Renal pelvis (tissue), 4 donors: ENCODE results near the gene RTP2. TPM values are rescaled to one million over a fixed set of nuclear protein-coding genes. Genes with fewer than 3 reads are reported as not detected.

Experiments
- DNase-seq: peaks from one replicate; pipeline ENCODE4 v3.0.0-alpha.2; 2013
- polyA plus RNA-seq, 3 donors: library from polyadenylated mRNA; unstranded; fragments of 120-200 nt; gene quantifications; one replicate each; pipeline ENCODE4 v1.2.1, GENCODE V29; 2013; ENCODE audit not compliant: insufficient read length in 3 of 3

RTP2 gene
- polyA plus RNA-seq, 3 donors, result not detected

DNA sequence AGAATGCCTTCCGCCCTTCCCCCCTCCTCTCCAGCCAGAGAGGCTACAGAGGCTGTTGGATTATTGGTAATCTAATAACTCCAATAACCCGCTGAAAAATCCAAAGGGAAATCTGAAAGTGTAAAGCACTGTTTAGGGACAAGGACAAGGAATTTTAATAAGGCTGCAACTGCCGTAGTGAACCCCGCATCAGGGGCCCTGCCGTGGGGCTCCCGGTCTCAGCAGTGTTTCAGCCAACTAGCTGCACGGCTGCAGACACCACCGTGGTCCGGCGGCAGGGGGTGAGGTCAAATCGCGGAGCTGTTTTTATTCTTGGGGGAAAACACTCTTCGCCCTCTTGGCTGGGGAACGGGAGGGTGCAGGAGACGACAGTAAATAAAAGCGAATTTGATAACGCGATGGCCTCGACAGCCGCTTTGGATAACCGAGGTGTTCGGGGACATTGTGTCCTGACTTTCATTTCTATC, 36.8 kb upstream of the RTP2 start:
- no peak for DNase-seq

DNA sequence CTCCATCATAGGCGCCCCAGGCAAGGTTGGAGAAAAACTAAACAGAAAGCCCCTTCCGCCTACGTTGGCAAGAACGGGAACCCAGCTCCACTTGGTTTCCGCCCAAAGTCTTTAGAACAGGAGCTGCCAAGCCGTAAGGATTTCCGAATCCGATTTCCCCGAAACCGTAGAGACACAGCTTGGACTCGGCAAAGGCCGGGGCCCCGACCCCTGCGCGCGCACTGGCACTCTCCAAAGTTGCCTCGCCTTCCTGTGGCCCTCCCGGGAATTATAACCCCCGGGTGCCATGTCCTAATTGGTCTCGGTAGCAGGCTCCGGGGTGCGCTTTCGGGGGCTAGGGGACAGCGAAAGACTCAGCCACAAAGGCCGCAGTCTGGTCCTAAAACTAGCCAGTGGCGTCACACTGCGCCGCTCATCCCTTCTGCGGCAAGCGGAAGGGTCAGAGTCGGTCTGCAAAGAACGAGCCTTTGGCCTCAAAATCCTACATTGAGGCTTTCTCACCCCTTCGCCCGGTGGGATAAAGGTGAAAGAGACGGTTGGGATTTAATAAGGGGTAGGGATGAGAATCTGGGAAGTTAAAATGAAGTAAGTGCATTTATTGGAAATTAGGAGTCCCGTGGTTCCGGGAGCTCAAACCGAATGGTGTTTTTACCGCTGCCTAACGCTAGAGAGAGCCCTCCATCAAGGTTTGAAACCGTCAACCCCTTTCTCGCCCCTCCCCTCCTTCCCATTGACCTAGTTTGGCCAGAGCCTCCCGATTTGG, 36.2 kb upstream of the RTP2 start:
- DNase-seq, result peak; percentile 93

DNA sequence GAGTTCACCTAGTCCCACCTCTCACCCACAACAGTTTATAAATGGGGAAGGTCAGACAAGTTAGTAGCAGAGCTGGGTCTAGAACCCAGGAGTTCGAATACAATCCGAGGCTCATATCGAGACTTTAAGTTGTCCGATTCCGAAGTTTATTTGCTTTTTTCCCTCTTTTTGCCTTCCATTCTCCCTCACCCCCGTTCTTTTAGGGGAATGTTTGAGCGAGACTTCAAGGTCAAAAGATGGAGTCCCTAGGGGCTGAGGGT, 35.6 kb upstream of the RTP2 start:
- no peak for DNase-seq

DNA sequence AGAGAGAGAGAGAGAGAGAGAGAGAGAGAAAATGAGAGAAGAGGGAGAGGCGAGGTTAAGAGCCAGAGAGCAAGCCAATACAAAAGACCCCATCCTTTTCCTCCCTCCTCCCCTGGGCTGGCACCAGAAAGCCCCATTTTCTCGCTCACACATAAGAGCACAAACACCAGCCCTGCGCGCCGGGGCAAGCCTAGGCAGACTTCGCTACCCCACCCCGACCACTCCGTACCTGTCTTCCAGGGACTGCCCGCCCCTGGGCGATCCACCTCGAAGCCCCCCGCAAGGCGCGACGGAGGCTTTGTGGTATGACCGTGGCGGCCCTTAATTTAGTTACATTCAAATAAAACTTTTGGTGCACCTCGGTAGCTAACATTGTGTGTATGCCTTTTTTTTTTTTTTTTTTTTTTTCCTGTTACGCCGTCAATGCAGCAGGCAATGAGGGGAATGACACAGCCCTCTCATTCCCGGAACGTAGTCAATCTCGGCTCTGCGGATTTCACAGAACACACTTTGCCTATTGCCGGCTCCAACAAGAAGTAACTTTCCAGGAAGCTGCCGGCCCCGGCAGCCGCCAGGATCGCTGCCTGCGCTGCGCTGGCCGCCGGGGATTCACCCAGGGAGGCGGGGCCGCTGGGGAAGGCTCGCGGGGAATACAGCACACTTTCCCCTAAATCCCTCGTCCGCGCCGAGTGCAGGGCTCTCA, 35.2 kb upstream of the RTP2 start:
- no peak for DNase-seq

DNA sequence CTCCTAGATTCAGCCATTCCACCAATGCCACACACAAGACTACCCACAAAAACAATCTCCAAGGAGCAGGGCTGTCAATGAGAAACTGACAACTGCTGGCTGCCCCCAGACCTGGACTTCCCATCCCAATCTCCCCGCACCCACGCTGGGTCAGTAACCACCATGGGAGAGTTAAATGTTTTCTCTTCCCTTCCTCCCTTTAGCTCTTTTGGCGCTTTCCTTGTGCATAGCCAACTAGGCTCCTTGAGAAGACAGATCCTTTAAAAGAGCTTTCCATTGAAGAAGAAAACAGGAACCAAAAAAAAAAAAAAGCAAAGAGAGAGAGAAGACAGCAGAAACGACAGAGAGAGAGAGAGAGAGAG, 34.6 kb upstream of the RTP2 start:
- no peak for DNase-seq

DNA sequence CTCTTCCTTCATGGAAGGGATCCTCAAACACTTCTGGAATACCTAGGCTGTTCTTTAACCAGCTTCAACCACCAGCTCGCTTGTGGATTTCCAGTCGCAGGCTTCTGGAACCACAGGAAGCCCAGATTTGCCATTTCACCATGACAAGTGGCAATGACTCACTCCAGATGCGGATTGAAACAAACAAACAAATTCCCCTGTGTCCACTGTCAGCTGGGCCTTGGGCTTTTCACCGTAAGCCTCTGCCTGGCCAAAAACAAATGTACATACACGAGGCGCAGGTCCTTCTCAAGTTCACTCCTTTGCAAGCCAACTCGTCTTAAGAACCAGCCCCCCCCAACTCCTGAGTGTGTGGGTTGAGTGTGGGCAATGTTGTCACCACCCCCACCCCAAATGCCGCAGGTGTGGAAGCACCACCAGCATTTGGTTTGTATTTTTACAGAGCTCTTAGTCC, 34.1 kb upstream of the RTP2 start:
- no peak for DNase-seq

DNA sequence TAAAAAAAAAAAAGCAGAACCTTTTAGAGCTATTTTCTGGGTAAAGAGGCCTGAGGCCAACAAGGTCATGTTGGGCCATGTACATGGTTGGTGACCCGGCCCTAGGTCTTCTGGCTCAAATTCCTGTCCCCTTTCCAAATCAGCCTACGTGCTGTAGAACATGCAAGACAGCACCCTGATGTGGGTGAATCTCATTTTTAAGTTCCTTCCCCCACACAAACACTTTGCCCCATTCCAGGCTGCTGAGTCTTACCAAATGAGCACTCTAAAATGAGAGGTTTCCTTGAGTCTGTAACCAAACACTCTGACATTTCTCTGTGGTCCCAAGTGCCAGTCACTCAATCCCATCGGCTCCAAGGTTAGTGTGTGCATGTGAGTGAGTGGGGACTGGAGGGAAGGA, 33.5 kb upstream of the RTP2 start:
- DNase-seq, result no peak

DNA sequence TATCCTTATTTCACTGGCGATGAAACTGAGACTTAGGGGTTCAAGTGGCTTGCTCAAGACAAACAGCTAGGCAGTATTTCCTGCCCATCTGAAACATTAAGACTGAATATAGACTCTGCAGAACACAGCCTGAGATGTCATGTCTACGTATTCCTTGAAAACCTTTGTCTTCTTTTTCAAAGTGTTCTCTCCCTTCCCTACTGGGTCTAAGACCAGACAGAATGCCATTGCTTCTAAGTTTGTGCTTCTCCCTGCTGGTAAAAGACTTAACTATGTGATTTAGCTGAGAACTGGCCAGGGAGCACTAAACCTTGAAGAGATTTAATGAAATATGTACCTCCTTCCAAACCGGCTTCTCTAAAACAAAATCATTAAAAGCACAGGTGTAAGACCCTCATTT, 33.0 kb upstream of the RTP2 start:
- no peak for DNase-seq

DNA sequence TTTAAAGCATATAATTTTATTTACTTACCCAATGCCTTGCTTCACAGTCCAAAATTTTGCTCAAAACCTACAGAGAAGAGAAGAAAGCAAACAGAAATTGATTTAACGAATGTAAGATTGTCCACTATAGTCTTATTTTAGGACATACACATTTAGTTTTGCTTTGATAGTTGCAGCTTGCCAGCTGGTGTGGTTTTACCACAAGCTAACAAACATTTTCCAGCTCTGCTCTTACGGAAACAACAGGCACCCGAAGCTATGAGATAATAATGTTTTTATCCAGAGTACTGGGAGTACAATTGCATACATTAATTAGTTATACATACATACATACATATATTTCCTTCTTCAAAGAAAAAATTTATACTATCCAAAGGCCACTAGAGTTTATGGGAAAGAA, 32.5 kb upstream of the RTP2 start:
- DNase-seq, result no peak

DNA sequence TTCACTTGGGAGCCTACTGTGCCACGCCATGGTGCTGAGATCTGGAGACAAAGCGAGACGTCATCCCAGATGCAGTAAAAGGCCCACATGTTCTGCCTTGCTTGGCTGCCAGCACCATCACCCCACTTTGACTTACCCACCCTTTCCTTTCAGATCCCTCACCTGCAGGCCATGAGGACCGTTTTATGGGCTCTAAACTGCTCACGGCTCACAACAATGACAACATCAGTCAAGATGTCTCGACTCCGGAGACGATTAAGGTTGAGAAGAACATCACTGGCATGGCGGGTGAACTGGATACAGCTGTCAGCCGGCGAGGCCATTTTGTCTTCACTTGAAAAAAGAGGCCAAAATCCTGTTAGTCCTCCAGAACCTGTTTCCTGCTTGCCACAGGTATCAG, 31.0 kb upstream of the RTP2 start:
- no peak for DNase-seq

DNA sequence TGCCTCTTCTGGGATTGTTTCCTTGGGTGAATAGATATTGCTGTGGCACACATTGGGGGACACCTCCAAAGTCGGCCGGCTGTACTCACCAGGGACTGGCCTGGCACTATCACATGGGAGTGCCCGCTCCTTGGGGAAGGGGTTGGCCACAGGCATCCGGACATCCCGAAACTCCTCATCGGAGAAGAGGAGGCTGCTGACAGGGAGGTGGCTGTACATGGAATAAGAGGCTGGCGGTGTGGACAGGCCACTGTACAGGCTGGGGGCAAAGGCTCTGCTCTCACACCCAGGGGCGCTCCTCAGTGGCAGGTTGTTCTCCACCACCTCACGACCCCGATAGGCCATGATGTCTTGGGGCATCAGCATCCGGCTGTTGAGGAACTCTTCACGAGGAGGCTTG, 27.2 kb upstream of the RTP2 start:
- no peak for DNase-seq

DNA sequence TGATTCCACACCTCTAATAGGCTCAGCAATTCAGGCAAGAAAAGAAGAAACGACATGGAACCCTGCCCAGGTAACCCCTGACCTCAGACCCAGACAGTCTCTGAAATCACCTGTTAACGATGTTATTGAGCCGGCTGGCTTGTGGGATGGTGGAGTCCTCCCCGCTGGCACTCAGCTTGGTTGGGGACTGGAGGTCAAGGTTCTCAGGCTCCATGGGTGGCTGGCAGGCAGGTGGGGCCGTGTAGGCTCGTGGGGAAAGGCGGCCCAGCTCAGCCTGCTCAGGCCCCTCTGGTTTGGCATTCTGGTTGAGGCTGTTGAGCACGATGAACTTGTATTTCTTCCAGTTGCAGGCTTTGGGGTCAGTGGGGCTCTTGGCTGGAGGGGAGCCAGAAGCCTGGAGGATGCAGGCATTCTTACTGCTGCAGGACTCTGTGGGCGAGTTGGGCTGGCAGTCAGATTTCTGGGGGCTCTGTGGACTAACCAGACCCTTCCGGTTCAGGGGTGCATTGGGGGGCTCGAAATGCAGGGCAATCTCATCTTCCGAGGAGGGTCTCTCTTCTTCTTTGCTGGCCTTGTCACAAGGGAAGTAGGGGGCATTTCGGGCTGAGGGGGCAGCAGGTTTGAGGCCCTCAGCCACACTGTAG, 26.7 kb upstream of the RTP2 start:
- DNase-seq, result no peak

DNA sequence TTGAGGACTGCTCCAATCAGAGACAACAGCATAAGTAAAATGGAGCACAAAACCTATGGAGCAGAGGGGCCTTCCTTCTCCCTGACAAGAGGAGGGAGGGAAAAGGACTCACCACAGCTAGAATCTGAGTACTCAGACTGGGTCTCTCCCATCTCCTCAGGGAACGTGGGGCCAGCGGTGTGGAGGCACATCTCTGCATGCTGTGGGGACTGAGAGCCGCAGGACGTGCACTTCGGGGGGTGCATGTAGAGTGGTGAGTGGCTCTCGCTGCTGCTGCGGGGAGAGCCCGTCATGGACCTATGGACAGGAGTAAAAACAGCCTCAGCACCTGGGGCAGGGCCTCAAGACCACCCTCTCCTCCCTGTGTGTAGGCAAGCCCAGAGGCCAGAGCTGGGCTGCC, 25.9 kb upstream of the RTP2 start:
- DNase-seq, result no peak

DNA sequence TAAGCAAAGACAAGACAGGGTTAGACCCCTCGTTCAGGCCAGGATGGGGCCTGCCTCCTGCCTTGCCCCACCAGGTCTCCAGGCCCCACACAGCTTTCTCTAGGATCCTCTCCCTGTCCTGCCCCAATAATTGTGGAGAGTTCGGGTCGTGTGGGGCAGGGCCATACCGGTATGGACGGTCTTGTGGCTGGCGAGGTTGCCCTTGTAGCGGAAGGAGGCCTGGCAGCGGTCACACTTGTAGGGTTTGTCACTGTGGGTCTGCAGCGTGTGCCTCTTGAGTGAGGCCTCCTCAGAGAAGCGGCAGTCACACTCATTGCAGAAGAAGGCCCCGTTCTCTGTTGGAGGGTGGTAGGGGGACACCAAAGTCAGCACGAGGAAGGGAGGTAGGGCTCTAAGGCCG, 24.2 kb upstream of the RTP2 start:
- no peak for DNase-seq

DNA sequence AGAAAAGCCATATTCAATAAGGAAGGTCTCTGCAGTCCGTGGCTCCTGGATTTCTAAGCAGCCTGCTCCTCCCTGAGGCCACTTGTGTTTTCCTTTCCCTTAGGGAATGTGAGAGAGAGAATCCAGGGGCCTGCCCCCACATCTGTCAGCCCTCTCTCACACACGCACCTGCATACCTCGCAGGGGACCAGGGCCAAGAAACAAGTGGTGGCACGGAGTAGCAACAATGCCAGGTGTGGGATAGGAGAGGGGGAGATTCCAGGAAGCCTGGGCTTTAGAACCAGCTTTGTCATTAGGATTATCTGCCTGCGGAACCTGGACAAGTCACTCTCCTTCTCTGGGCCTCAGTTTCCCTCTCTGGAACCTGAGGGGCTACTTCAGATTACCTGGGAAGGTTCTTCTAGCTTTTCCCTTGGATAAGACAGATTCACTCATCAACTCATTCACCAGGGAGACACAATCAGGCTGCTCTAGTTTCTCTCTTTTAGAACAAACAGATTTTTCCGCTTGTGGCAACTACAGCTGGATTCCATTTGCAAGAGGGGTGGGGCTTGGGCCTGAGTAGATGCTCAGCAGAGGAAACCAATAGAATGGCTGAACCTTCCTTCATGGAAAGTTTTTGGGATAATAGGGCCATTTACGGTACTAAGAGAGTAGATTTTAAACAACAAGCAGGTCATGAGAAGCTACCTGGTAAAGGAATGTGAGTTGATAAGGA, 23.5 kb upstream of the RTP2 start:
- no peak for DNase-seq

DNA sequence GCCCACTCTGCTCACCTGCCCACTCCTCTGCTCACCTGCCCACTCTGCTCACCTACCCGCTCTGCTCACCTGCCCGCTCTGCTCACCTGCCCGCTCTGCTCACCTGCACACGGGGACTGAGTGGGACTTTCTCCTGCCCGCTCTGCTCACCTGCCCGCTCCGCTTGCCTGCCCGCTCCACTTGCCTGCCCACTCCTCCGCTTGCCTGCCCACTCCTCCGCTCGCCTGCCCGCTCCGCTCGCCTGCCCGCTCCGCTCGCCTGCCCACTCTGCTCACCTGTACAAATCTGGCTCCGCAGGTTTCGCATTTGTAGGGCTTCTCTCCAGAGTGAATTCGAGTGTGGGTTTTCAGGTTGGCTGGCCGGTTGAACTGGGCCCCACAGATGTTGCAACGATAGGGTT, 22.9 kb upstream of the RTP2 start:
- DNase-seq, result no peak

DNA sequence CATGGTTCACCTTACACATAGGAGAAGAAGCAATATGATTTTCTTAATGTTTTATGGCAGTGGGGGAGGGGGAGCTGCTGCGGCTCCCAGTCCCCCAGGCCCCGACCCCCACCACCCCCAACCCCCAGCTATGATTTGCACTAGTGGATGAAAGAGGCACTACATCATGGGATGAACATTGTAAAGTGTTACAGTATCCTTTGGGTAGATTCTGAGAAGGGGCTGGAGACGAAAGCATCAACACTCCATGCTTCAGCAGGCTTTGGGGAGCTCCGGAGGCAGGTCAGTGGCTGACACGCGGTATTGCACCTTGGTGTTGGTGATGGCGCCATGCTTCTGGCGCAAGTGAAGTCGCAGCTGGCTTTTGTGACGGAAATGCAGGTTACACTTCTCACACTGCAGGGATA, 19.9 kb upstream of the RTP2 start:
- DNase-seq, result no peak

DNA sequence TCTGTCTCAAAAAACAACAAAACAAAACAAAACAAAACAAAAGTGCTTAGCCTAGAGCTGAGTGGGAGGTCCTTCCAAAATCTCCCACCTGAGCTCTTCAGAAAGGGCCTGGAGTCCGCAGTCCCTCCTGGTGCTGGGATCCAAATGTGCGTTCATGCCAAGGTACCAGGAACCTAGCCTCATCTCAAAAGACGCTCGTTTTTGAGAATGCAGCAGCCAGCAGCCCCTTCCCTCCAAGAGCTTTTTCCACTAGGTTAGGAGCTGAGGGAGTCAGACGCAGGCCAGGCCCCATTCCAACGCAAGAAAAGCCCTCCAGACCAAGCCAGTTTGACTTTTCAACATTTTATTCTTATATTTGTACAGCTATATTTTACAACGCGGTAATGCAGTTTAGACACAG, 18.7 kb upstream of the RTP2 start:
- DNase-seq, result no peak

DNA sequence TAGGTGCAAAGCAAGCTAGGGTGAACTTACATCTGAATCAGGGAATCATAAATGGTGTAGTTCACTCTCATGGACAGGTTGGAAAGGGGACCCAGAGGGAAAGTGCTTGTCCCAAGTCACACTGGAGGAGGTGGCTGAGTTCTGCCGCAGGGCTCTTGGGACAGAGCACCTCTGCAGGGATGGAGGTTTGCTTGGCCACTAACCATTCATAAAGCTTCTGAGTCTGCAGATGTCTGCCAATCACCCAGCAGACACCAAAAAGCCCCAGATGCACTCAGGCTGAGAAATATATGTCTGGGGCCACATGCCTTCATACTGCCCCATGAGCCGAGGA, 17.9 kb upstream of the RTP2 start:
- no peak for DNase-seq

DNA sequence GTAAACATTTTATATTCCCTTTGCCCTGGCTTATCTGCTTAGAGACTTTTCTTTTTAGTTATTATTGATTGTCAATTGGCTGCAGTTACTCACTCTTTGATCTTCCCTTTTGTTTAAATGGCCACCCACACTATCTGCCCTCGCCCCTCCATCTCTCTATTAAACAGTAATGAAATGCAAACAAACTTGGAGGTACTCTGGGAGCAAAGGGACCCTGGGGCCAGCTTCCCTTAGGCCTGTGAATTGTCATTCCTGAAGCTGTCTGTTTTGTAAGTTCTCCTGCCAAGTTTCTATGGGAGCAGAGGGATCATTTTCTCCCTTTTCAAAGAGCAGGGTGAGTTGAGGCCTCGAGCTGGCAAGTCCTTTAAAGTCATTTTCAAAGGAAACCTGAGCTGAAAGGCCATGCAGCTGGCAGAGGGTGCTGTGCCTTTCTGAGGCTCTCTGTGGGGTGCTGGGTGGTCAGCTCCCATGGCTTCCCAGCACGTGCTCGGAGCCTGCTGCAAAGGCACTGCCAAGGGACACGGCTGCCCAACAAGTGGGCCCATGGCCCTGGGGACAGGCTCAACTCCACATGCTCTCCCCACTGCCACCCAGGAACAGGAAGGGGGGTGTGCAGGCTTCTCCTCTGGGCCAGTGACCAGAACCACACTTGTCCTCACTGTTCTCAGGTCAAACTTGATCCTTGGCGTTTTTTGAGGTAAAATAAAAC, 17.4 kb upstream of the RTP2 start:
- DNase-seq, result no peak

DNA sequence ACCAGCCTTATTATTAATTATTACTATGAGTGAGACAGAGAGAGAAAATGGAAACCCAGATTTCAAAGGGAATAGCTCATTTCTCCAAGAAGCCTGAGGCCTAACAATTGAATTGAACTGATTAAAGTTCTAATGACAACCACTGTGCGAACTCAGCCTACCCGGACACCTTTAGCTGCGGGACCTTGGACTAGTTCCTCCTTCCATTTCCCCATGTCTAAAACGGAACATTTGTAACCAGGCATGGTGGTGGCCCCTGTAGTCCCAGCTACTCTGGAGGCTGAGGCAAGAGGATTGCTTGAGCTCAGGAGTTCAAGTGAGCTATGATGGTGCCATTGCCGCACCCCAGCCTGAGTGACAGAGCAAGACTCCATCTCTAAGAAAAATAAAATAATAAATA, 16.4 kb upstream of the RTP2 start:
- no peak for DNase-seq

DNA sequence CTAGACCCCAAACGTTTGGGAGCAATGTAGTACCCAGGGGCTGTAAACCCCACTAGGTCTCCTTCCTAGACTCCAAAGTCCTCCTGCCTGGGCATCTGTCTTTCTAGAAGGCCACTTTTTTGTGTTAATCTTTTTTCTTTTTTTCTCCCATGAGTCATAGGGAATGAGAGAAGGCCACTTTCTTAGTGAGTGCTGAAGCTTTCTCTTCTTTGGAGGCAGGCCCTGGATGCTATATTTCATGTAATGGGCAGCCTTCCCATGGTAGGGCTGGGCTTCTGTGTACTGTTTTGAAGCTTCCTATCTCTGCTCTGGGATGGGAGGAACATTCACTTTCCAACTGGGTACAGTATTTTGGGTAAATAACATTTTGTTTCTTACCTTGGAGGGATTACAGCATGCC, 15.2 kb upstream of the RTP2 start:
- no peak for DNase-seq
